Measurements from ENCODE around the gene ADAMTSL1.

Gene ADAMTSL1

GRCh38 chr9:18579536-18579935, 105.6 kb downstream of the ADAMTSL1 start:
- no peaks in the 10 kb centered on the region for H3K4me1 ChIP-seq (ENCODE audit: low read length)
- no peak overlapping the region for H3K4me2 ChIP-seq (ENCODE audit: low read length)
- no peaks in the 10 kb centered on the region for H4K20me1 ChIP-seq (ENCODE audit: insufficient read depth, low read length)
- no peaks in the 10 kb centered on the region for H3K36me3 ChIP-seq (replicated peaks; ENCODE audit: low read depth, low read length)
- H3K27me3 ChIP-seq (ENCODE audit: low read depth, low read length), result peaks cover 4% of the 10 kb centered on the region; the same call in 1 of the 2 replicates
- no peak overlapping the region for H3K4me3 ChIP-seq (ENCODE audit: low read length)
- no peak for TF ChIP-seq EZH2phosphoT487 (IDR thresholded peaks at IDR 0.05; ENCODE audit: low read depth)
- TF ChIP-seq CTCF (IDR thresholded peaks at IDR 0.05; ENCODE audit: low read depth, low read length), result no peak
- no peak overlapping the region for H3K27ac ChIP-seq (ENCODE audit: low read length)
- H3K79me2 ChIP-seq (ENCODE audit: low read length), result no peaks in the 10 kb centered on the region
- no peak overlapping the region for H2AFZ ChIP-seq (ENCODE audit: low read depth, low read length)
- H3K9me3 ChIP-seq (ENCODE audit: insufficient read depth, low read length), result no peaks in the 10 kb centered on the region
- no peak overlapping the region for H3K9ac ChIP-seq (ENCODE audit: low read length)

GRCh38 chr9:18580151-18580550, 106.2 kb downstream of the ADAMTSL1 start:
- no peaks in the 10 kb centered on the region for H3K4me1 ChIP-seq (ENCODE audit: low read length)
- peaks cover 4% of the 10 kb centered on the region; the same call in 1 of the 2 replicates for H3K27me3 ChIP-seq (ENCODE audit: low read depth, low read length)
- H3K27ac ChIP-seq (ENCODE audit: low read length), result no peak overlapping the region
- H3K9ac ChIP-seq (ENCODE audit: low read length), result no peak overlapping the region
- H3K4me2 ChIP-seq (ENCODE audit: low read length), result no peak overlapping the region
- no peaks in the 10 kb centered on the region for H3K36me3 ChIP-seq (replicated peaks; ENCODE audit: low read depth, low read length)
- no peak overlapping the region for H3K4me3 ChIP-seq (ENCODE audit: low read length)
- TF ChIP-seq EZH2phosphoT487 (IDR thresholded peaks at IDR 0.05; ENCODE audit: low read depth) (no peak), CTCF (IDR thresholded peaks at IDR 0.05; ENCODE audit: low read depth, low read length) (no peak)
- H4K20me1 ChIP-seq (ENCODE audit: insufficient read depth, low read length), result no peaks in the 10 kb centered on the region
- no peaks in the 10 kb centered on the region for H3K9me3 ChIP-seq (ENCODE audit: insufficient read depth, low read length)
- H2AFZ ChIP-seq (ENCODE audit: low read depth, low read length), result no peak overlapping the region
- H3K79me2 ChIP-seq (ENCODE audit: low read length), result no peaks in the 10 kb centered on the region

- Histone ChIP-seq H3K27ac (ENCODE audit: low read length) (no peak overlapping the region), H4K20me1 (ENCODE audit: insufficient read depth, low read length) (no peaks in the 10 kb centered on the region), H2AFZ (ENCODE audit: low read depth, low read length) (no peak overlapping the region), H3K27me3 (ENCODE audit: low read depth, low read length) (peaks cover 4% of the 10 kb centered on the region; the same call in 1 of the 2 replicates), H3K4me1 (ENCODE audit: low read length) (no peaks in the 10 kb centered on the region), H3K9me3 (ENCODE audit: insufficient read depth, low read length) (0 out of 2 replicates have a peak, but pooled peaks cover under 1% of the 10 kb centered on the region), H3K4me2 (ENCODE audit: low read length) (no peak overlapping the region), H3K4me3 (ENCODE audit: low read length) (no peak overlapping the region), H3K36me3 (replicated peaks; ENCODE audit: low read depth, low read length) (no peaks in the 10 kb centered on the region), H3K9ac (ENCODE audit: low read length) (no peak overlapping the region), H3K79me2 (ENCODE audit: low read length) (no peaks in the 10 kb centered on the region)
- TF ChIP-seq CTCF (IDR thresholded peaks at IDR 0.05; ENCODE audit: low read depth, low read length), result no peak
- TF ChIP-seq EZH2phosphoT487 (IDR thresholded peaks at IDR 0.05; ENCODE audit: low read depth), result no peak
Measured at GRCh38 chr9:18585996-18586395, 112.0 kb downstream of the ADAMTSL1 start.

GRCh38 chr9:18588002-18588401, 114.0 kb downstream of the ADAMTSL1 start:
- H2AFZ ChIP-seq (ENCODE audit: low read depth, low read length), result no peak overlapping the region
- 0 out of 2 replicates have a peak, but pooled peaks cover 5% of the 10 kb centered on the region for H3K9me3 ChIP-seq (ENCODE audit: insufficient read depth, low read length)
- no peak overlapping the region for H3K4me3 ChIP-seq (ENCODE audit: low read length)
- no peaks in the 10 kb centered on the region for H3K27me3 ChIP-seq (ENCODE audit: low read depth, low read length)
- no peak overlapping the region for H3K27ac ChIP-seq (ENCODE audit: low read length)
- no peaks in the 10 kb centered on the region for H4K20me1 ChIP-seq (ENCODE audit: insufficient read depth, low read length)
- no peaks in the 10 kb centered on the region for H3K36me3 ChIP-seq (replicated peaks; ENCODE audit: low read depth, low read length)
- H3K4me1 ChIP-seq (ENCODE audit: low read length), result no peaks in the 10 kb centered on the region
- TF ChIP-seq EZH2phosphoT487 (IDR thresholded peaks at IDR 0.05; ENCODE audit: low read depth), result no peak
- no peak for TF ChIP-seq CTCF (IDR thresholded peaks at IDR 0.05; ENCODE audit: low read depth, low read length)
- H3K4me2 ChIP-seq (ENCODE audit: low read length), result no peak overlapping the region
- H3K9ac ChIP-seq (ENCODE audit: low read length), result no peak overlapping the region
- H3K79me2 ChIP-seq (ENCODE audit: low read length), result no peaks in the 10 kb centered on the region

Data from OCI-LY3 (cell line).